ENCODE measurements around the gene TTC4. TPM values are rescaled to one million over a fixed set of nuclear protein-coding genes. Genes with fewer than 3 reads are reported as not detected.

TTC4 gene
- total RNA-seq, 1 experiment from 2014 or later, result 26.3 TPM

- H3K27ac ChIP-seq (ENCODE audit: low read depth, low read length), result no peak overlapping the region
- RAD21 ChIA-PET (ENCODE audit: low non-redundant PET in 1 of 2, low total read pairs in 2 of 2, uncharacterized antibody in 2 of 2, unreplicated experiment in 2 of 2), result no interaction called here
- no peaks in the 10 kb centered on the region for H3K9me2 ChIP-seq (ENCODE audit: insufficient read depth)
- H3K36me3 ChIP-seq (ENCODE audit: control insufficient read depth in 1 of 2, insufficient read depth in 2 of 2, low read length in 2 of 2), result no peaks in the 10 kb centered on the region
- POLR2A ChIA-PET, result interaction anchor here (0.5 kb wide), 1 partner anchor 290 kb away, joined by 3 read pairs; no protein-coding TSS in a partner anchor
- TF ChIP-seq FOSL1 (IDR thresholded peaks at IDR 0.05; ENCODE audit: low read depth) (no peak), TCF7L2 (IDR thresholded peaks at IDR 0.05; ENCODE audit: borderline replicate concordance, extremely low read depth, insufficient read depth, insufficient read length) (no peak), ELF1 (IDR thresholded peaks at IDR 0.05; ENCODE audit: borderline replicate concordance, low read depth) (no peak), ZFX (IDR thresholded peaks at IDR 0.05) (no peak), EGR1 (IDR thresholded peaks at IDR 0.05; ENCODE audit: low read depth) (no peak), CTCF (IDR thresholded peaks at IDR 0.05 in 2 of 3, conservative IDR thresholded peaks at IDR 0.05 in 1 of 3; ENCODE audit: borderline replicate concordance in 1 of 3, insufficient read depth in 1 of 3, low read depth in 2 of 3, low read length in 2 of 3) (no peak), ZNF274 (IDR thresholded peaks at IDR 0.05; ENCODE audit: low read depth, low read length) (no peak)
- CTCF ChIA-PET, result no interaction called here
- H3K9me3 ChIP-seq (ENCODE audit: control insufficient read depth in 1 of 2, insufficient read depth in 1 of 2, low read depth in 1 of 2, low read length in 2 of 2), result no peaks in the 10 kb centered on the region
- H4K20me1 ChIP-seq (ENCODE audit: insufficient read depth), result no peaks in the 10 kb centered on the region
- intact Hi-C loops (cut with micrococcal nuclease), result no loop called here
- H3K4me3 ChIP-seq (replicated peaks in 1 of 2; ENCODE audit: low read depth in 1 of 2, low read length in 2 of 2), result no peak overlapping the region
- ATAC-seq, result no peak
- H3K4me1 ChIP-seq (ENCODE audit: control insufficient read depth in 1 of 2, insufficient read depth in 2 of 2, low read length in 2 of 2), result no peaks in the 10 kb centered on the region
- BruUV-seq (replicated peaks), result no TSS peak
- H3K79me2 ChIP-seq (ENCODE audit: insufficient read depth, low read length), result no peaks in the 10 kb centered on the region
- no peak overlapping the region for H3K4me2 ChIP-seq (ENCODE audit: low read length)
- no peaks in the 10 kb centered on the region for H3K27me3 ChIP-seq (ENCODE audit: insufficient read depth, low read length)
- no peak overlapping the region for H3K9ac ChIP-seq (ENCODE audit: low read length)
- DNase-seq (ENCODE audit: low read depth, low spot score), result no peak
- no peak overlapping the region for H2AFZ ChIP-seq (ENCODE audit: low read depth, low read length, poor library complexity, severe bottlenecking)
These were observed 35.3 kb upstream of the TTC4 start for GRCh38 chr1:54680387-54680786.

GRCh38 chr1:54681358-54681757, 34.3 kb upstream of the TTC4 start:
- Histone ChIP-seq H3K27ac (ENCODE audit: low read depth, low read length) (no peak overlapping the region), H3K27me3 (ENCODE audit: insufficient read depth, low read length) (no peaks in the 10 kb centered on the region)

More at GRCh38 chr1:54681358-54681757, 34.3 kb upstream of the TTC4 start:
- Histone ChIP-seq H3K4me2 (ENCODE audit: low read length) (no peak overlapping the region), H3K9me2 (ENCODE audit: insufficient read depth) (no peaks in the 10 kb centered on the region), H3K36me3 (ENCODE audit: control insufficient read depth in 1 of 2, insufficient read depth in 2 of 2, low read length in 2 of 2) (no peaks in the 10 kb centered on the region), H2AFZ (ENCODE audit: low read depth, low read length, poor library complexity, severe bottlenecking) (no peak overlapping the region), H3K9ac (ENCODE audit: low read length) (no peak overlapping the region), H3K9me3 (ENCODE audit: control insufficient read depth in 1 of 2, insufficient read depth in 1 of 2, low read depth in 1 of 2, low read length in 2 of 2) (no peaks in the 10 kb centered on the region), H3K79me2 (ENCODE audit: insufficient read depth, low read length) (no peaks in the 10 kb centered on the region), H3K4me1 (ENCODE audit: control insufficient read depth in 1 of 2, insufficient read depth in 2 of 2, low read length in 2 of 2) (no peaks in the 10 kb centered on the region), H4K20me1 (ENCODE audit: insufficient read depth) (no peaks in the 10 kb centered on the region), H3K4me3 (replicated peaks in 1 of 2; ENCODE audit: low read depth in 1 of 2, low read length in 2 of 2) (no peak overlapping the region)
- TF ChIP-seq REST (IDR thresholded peaks at IDR 0.05; ENCODE audit: low read depth) (no peak), TCF7L2 (IDR thresholded peaks at IDR 0.05; ENCODE audit: borderline replicate concordance, extremely low read depth, insufficient read depth, insufficient read length) (no peak), SP1 (IDR thresholded peaks at IDR 0.05; ENCODE audit: low read depth) (no peak), POLR2A (IDR thresholded peaks at IDR 0.05; ENCODE audit: borderline replicate concordance, extremely low read depth, insufficient read depth, insufficient read length) (no peak), ZBTB33 (IDR thresholded peaks at IDR 0.05; ENCODE audit: extremely low read depth, insufficient replicate concordance, low read length) (no peak), CBX3 (IDR thresholded peaks at IDR 0.05; ENCODE audit: low read depth) (no peak), EGR1 (IDR thresholded peaks at IDR 0.05; ENCODE audit: low read depth) (no peak), FOSL1 (IDR thresholded peaks at IDR 0.05; ENCODE audit: low read depth) (no peak)
- ChIA-PET POLR2A (no interaction called here), CTCF (no interaction called here), RAD21 (ENCODE audit: low non-redundant PET in 1 of 2, low total read pairs in 2 of 2, uncharacterized antibody in 2 of 2, unreplicated experiment in 2 of 2) (no interaction called here)
- intact Hi-C loops (cut with micrococcal nuclease), result no loop called here
- no peak for ATAC-seq
- no peak for DNase-seq (ENCODE audit: low read depth, low spot score)
- no TSS peak for BruUV-seq (replicated peaks)

Measured in HCT116 (cell line).